ENCODE data around the gene FDX2.

FDX2 gene

GRCh38 chr19:10332965-10333757 lies 17.3 kb upstream of the FDX2 start, which contains the start of gene RAVER1:
RAVER1 (minus strand) TSS chr19:10333529; CDS start chr19:10333507, 22 bp downstream.
- DNase-seq (ENCODE audit: low read depth in 2 of 2): peak; percentile 94 to 97

GRCh38 chr19:10332158-10332964 lies 16.5 kb upstream of the FDX2 start:
- DNase-seq (ENCODE audit: low read depth in 2 of 2): no peak

GRCh38 chr19:10329555-10329954 lies 13.7 kb upstream of the FDX2 start:
- no peak for DNase-seq (ENCODE audit: low read depth in 2 of 2)

- DNase-seq (ENCODE audit: low read depth in 2 of 2): no peak
Observed at GRCh38 chr19:10328558-10329429, 13.0 kb upstream of the FDX2 start.

DNA sequence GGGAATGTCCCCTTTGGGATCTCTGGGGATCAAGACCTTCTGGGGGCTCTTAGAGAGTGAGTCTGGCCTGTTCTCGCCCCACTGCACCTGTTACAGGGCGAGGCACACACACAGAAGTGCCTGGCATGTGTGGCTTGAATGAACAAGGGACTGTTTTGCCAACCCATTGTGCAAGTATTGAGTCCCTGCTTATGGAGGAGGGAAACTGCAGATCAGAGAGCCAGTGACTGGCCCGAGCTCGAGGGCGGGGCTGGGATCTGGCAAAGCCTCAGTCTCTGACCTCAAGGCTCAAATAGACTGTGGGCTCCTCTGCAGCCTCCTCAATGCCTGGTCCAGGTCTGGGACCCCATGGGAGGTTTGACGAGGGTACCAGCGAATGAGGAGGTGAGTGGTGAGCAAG lies 12.0 kb upstream of the FDX2 start:
- no peak for DNase-seq (ENCODE audit: low read depth in 2 of 2)

DNA sequence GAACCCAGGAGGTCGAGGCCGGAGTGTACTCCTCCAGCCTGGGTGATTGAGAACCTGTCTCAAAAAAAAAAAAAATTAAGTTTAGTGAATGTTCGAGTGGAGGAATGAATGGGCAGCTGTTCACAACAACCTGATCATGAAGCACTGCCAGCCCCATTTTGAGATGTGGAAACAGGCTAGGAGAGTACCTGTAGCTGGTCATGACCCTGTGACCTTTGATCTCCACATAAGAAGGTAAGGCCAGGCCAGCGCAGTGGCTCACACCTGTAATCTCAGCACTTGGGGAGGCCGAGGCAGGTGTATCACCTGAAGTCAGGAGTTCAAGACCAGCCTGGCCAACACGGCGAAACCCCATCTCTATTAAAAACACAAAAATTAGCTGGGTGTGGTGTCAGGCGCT lies 9.9 kb upstream of the FDX2 start:
- DNase-seq (ENCODE audit: low read depth in 2 of 2): no peak

DNA sequence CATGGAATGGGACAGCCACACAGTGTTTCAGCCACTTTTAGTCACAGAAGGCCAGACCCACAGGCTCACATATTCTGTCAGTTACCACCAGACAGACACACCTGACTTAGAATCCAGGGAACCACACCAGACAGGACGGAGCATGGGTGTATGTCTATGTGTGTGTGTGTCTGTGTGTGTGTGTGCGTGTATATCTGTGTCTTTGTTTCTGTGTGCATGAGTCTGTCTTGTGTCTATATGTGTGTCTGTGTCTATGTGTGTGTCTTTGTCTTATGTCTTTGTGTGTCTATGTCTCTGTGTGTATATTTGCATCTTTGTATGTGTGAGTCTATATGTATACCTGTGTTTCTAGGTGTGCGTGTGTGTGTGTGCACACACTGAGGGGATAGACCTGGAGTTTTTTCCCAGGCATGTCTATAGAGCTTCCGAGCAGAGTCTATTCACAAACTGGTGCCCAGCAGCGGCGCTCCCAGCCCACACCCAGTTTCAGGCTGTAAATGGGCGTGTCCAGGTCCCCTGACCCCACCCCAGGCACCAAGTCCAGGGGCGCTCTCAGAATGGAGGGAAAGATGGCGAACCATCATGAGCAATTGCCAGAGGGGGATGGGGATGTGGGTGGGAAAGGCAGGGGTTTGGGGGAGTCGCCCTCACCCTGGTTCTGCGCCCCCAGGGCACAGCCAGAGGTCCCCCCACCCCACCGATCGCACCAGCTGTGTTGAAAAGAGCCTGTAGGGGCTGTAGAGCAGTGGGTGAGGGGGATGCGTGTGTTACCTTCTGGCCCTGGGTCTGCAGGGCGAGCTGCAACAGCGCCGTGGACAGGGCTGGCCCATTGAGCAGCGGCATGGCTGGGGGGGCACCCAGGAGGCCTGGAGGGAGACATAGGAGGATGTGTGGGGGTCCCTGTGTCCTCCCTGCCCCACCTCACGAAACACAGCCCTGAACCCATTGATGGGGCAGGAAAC lies 6.3 kb upstream of the FDX2 start:
- no peak for DNase-seq (ENCODE audit: low read depth in 2 of 2)

DNA sequence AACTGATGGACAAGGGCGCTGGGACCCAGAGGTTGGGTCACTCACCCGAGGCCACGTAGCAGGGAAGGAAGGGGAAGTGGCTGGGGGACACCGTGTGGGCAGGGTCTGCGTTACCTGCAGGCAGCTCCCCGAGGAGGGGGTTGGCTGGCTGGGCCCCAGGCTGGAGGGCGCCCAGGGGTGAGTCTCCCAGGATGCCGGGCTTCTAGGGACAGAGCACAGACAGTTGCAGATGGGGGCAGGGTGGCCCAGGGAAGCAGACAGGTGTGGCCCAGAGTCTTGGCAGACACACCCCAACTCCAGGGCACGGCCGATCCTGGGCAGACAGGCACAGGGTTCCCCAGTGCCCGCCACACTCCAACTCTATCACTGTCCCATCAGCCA lies 5.6 kb upstream of the FDX2 start:
- no peak for DNase-seq (ENCODE audit: low read depth in 2 of 2)

DNA sequence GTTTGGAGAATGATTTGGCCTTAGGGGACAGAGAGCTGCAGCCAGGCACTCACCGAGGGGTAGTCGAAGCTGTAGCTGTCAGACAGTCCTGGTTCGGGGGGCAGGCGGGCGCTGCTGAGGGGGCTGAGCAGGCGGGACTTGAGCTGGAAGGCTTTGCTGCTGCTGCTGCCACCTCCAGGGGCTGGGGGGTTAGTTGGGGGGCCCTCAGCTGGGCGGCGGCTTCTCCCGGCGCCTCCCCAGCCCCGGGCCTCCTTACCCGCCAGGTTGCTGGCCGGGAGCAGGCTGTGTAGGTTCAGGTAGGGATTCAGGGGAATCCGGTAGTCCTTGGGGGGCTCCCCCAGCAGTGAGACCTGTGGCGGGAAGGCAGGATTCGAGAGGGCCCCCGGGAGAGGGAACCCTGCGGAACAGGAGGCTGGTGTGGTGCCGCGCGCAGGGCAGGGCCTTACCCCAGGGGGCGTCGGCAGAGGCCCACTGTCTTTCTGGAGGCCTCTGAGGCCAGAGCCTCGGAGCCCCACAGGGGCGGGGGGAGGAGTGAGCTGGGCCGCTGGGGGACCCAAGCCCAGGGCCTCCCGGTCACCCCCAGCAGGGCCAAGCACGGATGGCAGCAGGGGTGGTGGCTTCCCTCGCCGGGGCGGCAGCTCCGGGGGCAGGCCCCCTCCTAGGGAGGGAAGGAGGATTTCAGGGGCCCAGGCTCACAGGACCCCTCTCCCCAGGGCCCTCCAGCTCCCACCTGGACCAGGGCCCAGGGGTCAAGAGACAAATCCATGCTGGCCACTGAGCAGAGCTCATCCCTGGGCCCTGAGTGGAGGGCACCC lies 5.0 kb upstream of the FDX2 start:
- DNase-seq (ENCODE audit: low read depth in 2 of 2): no peak

DNA sequence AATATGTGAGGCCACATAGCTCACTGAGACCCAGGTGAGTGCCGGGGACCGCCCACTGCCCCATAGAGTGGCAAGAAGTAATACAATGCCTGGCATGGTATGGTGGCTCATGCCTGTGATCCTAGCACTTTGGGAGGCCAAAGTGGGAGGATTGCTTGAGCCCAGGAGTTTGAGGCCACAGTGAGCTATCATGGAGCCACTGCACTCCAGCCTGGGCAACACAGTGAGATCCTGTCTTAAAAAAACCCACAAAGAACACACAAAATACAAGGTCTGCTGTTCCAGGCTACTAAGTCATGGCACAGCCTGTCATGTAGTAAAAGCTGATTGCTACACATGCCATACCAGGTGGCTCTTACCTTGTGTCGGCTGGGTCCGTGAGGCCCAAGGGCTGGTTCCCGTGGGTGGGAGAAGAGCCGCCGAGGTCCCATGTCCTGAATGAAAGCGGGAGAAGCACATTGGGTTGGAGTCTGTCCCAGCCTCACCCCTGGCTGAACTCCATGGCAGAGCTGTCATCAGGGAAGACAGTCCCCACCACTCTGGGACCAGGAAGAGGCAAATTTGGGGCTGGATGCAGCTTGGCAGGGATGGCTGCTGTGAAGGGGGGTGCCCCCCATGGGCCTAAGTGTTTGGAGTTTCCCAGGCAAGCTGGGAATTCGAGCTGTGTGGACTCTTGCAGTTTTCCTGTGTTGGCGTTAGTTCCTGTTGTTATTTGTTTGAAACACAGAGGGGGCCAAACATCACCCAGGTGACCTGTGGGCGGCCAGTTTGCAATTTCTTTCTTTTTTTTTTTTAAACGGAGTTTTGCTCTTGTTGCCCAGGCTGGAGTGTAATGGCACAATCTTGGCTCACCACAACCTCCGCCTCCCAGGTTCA lies 3.2 kb upstream of the FDX2 start:
- no peak for DNase-seq (ENCODE audit: low read depth in 2 of 2)

- DNase-seq (ENCODE audit: low read depth in 2 of 2): no peak
Observed at GRCh38 chr19:10317857-10318462, 2.1 kb upstream of the FDX2 start.

- no peak for DNase-seq (ENCODE audit: low read depth in 2 of 2)
Observed at GRCh38 chr19:10317045-10317856, 1.4 kb upstream of the FDX2 start.

DNA sequence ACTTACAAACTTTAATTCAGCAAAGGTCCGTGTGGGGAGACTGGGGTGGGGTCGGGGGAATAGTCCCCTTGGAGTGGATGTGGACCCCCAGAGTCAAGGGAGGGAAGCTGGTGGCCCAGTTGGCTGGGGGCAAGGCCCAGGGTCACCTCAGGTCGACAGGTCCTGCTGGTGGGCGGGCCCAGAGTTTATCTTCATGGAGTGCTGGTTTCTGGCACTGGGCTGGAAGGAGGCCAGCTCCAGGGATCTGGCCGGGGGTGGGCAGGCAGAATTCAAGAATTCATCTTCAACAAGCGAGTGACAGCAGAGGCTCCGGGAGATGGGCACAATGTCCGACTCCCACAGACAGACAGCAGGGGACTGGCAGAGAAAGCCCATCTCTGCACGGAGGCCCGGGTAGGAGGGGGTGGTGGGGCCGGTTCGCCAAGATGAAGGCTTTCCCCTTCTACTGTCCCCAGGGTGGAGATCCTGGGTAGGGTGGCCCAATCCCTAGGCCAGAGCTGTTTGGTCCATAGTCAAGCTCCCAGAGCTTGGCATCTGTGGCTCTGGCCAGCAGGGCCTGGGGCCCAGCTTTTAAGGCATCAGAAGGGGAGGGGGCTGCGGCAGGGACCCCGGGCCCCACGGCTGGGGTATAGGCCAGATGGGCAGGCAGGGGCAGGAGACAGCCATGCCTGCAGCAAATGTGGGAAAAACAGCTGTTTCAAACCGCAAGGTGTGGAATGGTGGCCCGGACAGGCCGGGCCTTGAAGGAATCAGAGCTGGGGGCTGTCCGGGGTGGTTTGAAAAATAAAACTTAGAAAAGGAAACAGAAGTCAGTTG lies 622 bp upstream of the FDX2 start:
- no peak for DNase-seq (ENCODE audit: low read depth in 2 of 2)

DNA sequence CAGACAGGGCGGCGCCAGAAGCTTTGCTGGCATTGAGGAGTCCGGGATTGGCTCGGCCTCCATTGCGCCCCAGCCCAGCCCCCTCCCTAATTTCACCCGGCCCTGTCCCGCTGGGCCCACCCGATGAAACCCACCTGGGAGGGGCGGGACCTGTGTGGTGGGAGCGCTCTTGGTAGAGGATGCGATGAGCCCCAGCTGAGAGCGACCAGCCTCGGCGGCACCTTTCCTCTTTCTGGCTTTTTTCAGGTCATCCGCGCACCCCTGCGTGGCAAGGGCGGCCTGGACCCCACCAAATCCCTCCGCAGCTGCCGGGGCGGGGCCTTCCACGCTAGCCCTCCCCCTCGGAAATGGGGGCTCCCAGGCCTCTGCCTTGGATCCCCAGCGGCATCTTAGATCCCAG lies 6.4 kb downstream of the FDX2 start, which contains the start of gene ZGLP1:
ZGLP1 (minus strand) TSS at position 393 of the 400 bp plus-strand sequence.
- no peak for DNase-seq (ENCODE audit: low read depth in 2 of 2)

- no peak for DNase-seq (ENCODE audit: low read depth in 2 of 2)
Observed at GRCh38 chr19:10306327-10306726, 9.5 kb downstream of the FDX2 start.

DNA sequence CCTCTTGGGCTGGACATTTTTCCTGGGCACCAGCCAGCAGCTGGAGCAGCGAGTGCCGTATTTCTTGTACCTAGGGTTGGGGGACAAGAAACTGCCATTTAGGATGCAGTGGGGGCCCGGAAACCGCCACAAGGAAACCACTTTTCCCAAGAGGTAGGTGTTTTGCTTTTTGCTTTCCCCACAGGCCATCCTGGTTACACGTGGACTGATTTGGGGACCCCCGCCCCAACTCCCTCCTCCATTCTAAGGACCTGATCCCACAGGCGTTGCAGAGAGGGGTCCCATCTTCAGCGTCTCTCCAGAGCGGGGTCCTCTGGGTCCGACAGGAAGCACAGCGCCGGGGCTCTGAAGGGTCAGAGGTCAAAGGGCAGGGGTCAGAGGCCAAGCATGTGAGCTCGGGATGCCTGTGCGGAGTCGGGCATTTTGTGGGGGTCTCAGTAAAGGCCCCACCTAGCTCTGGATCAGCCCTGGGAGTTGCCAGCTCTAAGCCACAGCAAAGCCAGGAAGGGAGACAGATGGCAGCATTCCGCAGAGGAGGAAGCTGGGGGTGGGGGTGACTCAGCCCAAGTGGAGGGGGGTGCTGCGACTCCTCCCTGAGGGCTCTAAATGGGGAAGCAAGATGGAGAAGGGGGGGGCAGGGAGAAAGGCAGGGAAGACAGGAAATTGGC lies 10.5 kb downstream of the FDX2 start:
- no peak for DNase-seq (ENCODE audit: low read depth in 2 of 2)

All from stimulated activated CD8-positive, alpha-beta memory T cell treated with anti-CD3 and anti-CD28 coated beads, Interleukin-2, amount 100 ng/mL, for 1 hour (primary cell).